Measurements from ENCODE around the gene ZNF682. TPM values are rescaled to one million over a fixed set of nuclear protein-coding genes. Genes with fewer than 3 reads are reported as not detected.
A peak's percentile ranks its signal among the peaks of the same experiment; 100 is the strongest.
"Not testable (repeated sequence)": the region's sequence is repeated elsewhere in the genome, so short reads cannot be mapped to it uniquely, and the experiment has no call there.

ZNF682 gene
- total and polyA plus RNA-seq, 9 of the 15 experiments (the other 6 are each of a cell fraction or from before 2014, with no cell fraction given) = 0.06 to 0.43 (median 0.25) TPM; not detected in 3

GRCh38 chr19:19966862-19967261 is 72.4 kb downstream of the ZNF682 start:
- Histone ChIP-seq H3K9ac (ENCODE audit: insufficient read depth in 1 of 2, low read depth in 2 of 2, low read length in 2 of 2) (no peak overlapping the region), H3K4me3 (no peak overlapping the region), H2AFZ (ENCODE audit: low read depth, low read length) (no peak overlapping the region), H3K9me3 (replicated peaks; ENCODE audit: control insufficient read depth, insufficient read depth, low read depth, low read length) (peaks cover 2% of the 10 kb centered on the region; the same call in 1 of the 2 replicates), H3K27ac (ENCODE audit: extremely low read depth, low read depth, low read length) (no peak overlapping the region), H4K20me1 (replicated peaks; ENCODE audit: control insufficient read depth, insufficient read depth, low read length) (no peaks in the 10 kb centered on the region), H3K4me2 (ENCODE audit: insufficient read depth, low read length) (no peak overlapping the region), H3K4me1 (replicated peaks in 1 of 2; ENCODE audit: control insufficient read depth in 2 of 2, insufficient read depth in 2 of 2, low read length in 2 of 2) (no peaks in the 10 kb centered on the region), H3K79me2 (ENCODE audit: control insufficient read depth, insufficient read depth, low read length) (no peaks in the 10 kb centered on the region), H3K9me1 (ENCODE audit: control insufficient read depth, insufficient read depth, low read length) (no peaks in the 10 kb centered on the region), H3K27me3 (ENCODE audit: control insufficient read depth in 2 of 2, insufficient read depth in 2 of 2, low read length in 2 of 2) (no peaks in the 10 kb centered on the region), H3K36me3 (ENCODE audit: control insufficient read depth, insufficient read depth, low read length) (no peaks in the 10 kb centered on the region)
- no peak for TF ChIP-seq MGA (IDR thresholded peaks at IDR 0.05)
- peak; percentile 70; the same call in 1 of the 2 replicates for TF ChIP-seq CBX5 (IDR thresholded peaks at IDR 0.05; ENCODE audit: borderline replicate concordance, low read depth)
- ChIA-PET CTCF (ENCODE audit: low intra/inter-chr PET ratio) (interaction anchor here (0.7 kb wide), 1 partner anchor 415 kb away, joined by 4 read pairs; no protein-coding TSS in a partner anchor), POLR2A (no interaction called here)
- in situ Hi-C loops (cut with MboI) (no loop called here), intact Hi-C loops (cut with micrococcal nuclease) (no loop called here)
- DNase-seq (ENCODE audit: extremely low read depth in 1 of 4, low spot score in 3 of 4) (no peak), FAIRE-seq (no peak), ATAC-seq (no peak)
- BruUV-seq (replicated peaks) = no TSS peak
- WGBS (ENCODE audit: insufficient coverage, low coverage, missing lambda C conversion rate) = 0% methylated on average over 4 of the region's 4 CpGs

GRCh38 chr19:19966126-19966525 is 73.2 kb downstream of the ZNF682 start:
- H3K9me3 ChIP-seq (replicated peaks; ENCODE audit: control insufficient read depth, insufficient read depth, low read depth, low read length); H3K27me3 ChIP-seq (ENCODE audit: control insufficient read depth in 2 of 2, insufficient read depth in 2 of 2, low read length in 2 of 2); H3K4me2 ChIP-seq (ENCODE audit: insufficient read depth, low read length); H3K9me1 ChIP-seq (ENCODE audit: control insufficient read depth, insufficient read depth, low read length); H4K20me1 ChIP-seq (replicated peaks; ENCODE audit: control insufficient read depth, insufficient read depth, low read length); H3K27ac ChIP-seq (ENCODE audit: extremely low read depth, low read depth, low read length); H2AFZ ChIP-seq (ENCODE audit: low read depth, low read length); ATAC-seq; H3K36me3 ChIP-seq (ENCODE audit: control insufficient read depth, insufficient read depth, low read length); BruUV-seq (replicated peaks); H3K4me3 ChIP-seq; POLR2A ChIA-PET; H3K79me2 ChIP-seq (ENCODE audit: control insufficient read depth, insufficient read depth, low read length); in situ Hi-C loops (cut with MboI); H3K9ac ChIP-seq (ENCODE audit: insufficient read depth in 1 of 2, low read depth in 2 of 2, low read length in 2 of 2); intact Hi-C loops (cut with micrococcal nuclease); H3K4me1 ChIP-seq (replicated peaks in 1 of 2; ENCODE audit: control insufficient read depth in 2 of 2, insufficient read depth in 2 of 2, low read length in 2 of 2); DNase-seq (ENCODE audit: extremely low read depth in 1 of 4, low spot score in 3 of 4); FAIRE-seq: not testable (repeated sequence)
- CTCF ChIA-PET (ENCODE audit: low intra/inter-chr PET ratio) = interaction anchor here (0.7 kb wide), 1 partner anchor 415 kb away, joined by 4 read pairs; no protein-coding TSS in a partner anchor
- 0% methylated on average over 3 of the region's 3 CpGs for WGBS (ENCODE audit: insufficient coverage, low coverage, missing lambda C conversion rate)

All from K562 (cell line).